GM13977 (cell line): Measurements from ENCODE around the gene PNPLA2.

Source experiments
- DNase-seq: peaks from one replicate; pipeline ENCODE4 v3.0.0; 2012; ENCODE audit warnings: low spot score
- in situ Hi-C: fragments of 300-500 bp; cut with MboI; formaldehyde crosslinking; loops from one replicate; pipeline ENCODE4 v1.12.0; 2022; ENCODE audit warnings: low sequenced_read_pairs, low pct_unique_long_range_greater_than_20kb, mixed read lengths, inconsistent platforms; ENCODE audit not compliant: unreplicated experiment
- TF ChIP-seq, protein P1 (sequence below): IDR thresholded peaks from 2 replicates; pipeline ENCODE4 v1.5.1; 2012; ENCODE audit warnings: mild to moderate bottlenecking, control low read depth; ENCODE audit not compliant: insufficient read depth; ENCODE audit errors: extremely low read depth, missing control alignments

Gene PNPLA2

DNA sequence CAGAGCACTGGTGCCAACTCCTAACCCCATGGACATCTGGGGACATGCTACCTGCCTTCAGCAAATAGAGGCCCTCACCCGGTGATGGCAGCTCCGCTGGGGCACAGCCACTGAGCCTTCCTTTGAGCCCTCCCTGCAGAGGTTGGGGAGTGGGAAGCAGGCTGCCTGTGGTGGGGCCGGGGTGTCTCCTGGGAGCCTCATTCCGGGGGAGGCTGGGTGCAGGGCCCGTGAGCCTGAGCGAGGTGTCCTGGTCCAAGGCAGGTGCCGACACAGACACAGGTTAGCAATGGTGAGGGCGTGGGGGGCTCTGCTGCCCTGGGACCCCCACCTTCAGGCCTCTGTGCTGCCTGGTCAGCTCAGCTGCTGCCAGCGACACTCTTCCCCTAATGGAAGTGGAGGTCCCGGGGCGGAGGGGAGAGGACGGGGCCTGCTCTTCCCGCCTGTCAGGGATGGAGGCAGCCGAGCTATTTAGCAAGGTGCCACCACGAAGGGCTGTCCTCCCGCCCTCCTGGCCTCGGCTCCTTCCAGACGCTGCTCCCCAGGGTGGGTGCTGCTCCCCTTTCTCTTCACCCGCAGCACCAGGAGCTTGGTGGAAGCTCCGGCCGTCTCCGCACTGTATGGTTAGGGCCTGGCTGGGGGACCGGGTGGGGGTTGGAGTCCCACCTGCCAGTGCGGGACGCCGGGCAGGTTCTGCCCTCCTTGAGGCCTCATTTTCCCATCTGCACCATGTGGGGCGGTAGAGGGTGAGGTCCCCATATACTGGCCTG lies 35.2 kb downstream of the PNPLA2 start:
- TF ChIP-seq, protein P1, sequence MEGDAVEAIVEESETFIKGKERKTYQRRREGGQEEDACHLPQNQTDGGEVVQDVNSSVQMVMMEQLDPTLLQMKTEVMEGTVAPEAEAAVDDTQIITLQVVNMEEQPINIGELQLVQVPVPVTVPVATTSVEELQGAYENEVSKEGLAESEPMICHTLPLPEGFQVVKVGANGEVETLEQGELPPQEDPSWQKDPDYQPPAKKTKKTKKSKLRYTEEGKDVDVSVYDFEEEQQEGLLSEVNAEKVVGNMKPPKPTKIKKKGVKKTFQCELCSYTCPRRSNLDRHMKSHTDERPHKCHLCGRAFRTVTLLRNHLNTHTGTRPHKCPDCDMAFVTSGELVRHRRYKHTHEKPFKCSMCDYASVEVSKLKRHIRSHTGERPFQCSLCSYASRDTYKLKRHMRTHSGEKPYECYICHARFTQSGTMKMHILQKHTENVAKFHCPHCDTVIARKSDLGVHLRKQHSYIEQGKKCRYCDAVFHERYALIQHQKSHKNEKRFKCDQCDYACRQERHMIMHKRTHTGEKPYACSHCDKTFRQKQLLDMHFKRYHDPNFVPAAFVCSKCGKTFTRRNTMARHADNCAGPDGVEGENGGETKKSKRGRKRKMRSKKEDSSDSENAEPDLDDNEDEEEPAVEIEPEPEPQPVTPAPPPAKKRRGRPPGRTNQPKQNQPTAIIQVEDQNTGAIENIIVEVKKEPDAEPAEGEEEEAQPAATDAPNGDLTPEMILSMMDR, result no peak
- DNase-seq, result no peak
- in situ Hi-C loops, result no loop called here

DNA sequence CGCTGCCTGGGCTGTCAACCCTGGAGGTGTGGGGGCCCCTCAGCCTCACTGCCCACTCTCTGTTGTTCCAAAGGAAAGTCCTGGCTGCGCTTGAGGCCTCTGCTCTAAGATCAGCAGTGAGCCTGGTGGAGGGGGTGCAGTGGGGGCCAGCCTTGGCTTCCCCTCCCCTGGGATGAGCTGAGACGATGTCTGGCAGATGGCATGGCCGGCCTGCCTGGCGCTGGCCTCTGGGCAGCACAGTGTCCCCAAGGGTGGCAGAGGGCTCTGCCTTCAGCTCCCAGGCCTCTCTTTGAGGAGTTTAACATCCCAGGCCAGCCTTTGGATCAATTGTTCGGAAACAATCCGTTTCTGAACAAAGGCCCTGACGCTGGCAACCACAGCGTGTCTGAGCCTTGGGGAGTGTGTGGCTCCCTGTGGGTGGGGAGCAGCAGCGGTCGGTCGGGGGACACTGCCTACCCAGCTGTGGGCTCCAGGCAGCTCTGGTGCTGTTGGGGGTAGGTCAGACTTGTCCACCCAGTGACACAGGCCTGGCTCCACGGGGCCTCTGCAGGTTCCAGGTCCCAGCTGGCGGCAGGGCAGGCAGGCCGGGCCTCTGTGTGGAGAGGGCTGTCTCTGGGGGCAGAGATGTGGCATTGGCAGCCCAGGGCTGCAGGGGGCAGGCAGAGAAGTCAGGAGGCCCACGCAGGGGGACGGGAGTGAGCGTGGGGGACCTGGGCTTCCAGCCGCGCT lies 36.1 kb downstream of the PNPLA2 start:
- no peak for DNase-seq
- in situ Hi-C loops, result no loop called here
- TF ChIP-seq, protein P1, result no peak

DNA sequence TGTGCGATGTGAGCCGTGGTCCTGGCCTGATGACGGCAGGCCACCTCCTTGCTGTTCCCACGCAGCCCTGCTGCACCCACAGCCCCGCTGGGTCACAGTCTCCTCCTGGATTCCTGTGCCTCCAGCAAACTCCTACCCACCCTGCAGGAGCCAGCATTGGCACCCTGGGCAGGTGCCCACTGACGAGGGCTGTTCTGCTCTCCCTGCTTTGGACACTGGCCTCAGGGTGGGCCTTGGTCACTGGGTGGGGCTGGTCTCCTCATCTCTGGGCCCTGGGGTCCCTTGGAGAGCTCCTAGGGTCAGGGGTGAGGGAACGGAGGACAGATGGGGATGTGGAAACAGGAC lies 36.6 kb downstream of the PNPLA2 start:
- in situ Hi-C loops, result no loop called here
- TF ChIP-seq, protein P1, result no peak
- no peak for DNase-seq

DNA sequence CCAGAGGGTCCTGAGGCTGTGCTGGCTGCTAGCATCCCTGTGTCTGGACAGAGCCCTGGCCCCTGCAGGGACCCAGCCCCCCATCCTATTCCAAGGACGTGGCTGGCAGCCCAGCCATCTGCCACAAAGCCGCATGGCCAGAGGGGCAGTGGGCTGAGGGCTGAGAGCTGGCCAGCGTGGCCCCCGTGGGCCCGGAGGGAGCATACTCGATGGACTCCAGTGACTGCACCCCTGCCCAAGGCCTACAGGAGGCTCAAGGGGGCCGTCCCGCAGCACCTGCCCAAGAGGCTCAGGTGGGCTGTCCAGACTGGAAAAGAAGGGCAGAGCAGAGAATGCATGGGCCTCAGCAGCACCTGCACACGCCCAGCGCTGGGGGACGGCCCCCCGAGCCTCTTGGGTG lies 37.1 kb downstream of the PNPLA2 start:
- in situ Hi-C loops, result no loop called here
- TF ChIP-seq, protein P1, result no peak

DNA sequence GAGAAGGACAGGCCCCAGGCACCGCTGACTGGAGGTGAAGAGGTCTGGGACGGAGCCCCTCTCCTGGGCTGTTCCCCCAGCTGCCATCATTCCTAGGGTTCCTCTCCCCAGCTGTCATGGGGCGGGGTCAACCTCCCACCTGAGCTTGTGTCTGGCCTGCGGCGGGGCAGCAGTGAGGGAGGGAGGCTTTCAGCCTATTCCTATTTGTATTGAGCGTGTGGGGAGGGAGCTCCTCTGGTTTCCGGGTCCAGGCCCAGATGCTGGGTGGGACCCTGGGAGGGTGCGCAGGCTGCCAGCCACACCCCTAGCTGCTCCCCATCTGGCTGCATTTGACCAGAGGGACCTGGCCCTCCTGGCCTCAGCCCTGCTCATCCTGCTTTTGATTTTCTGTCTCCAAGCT lies 37.7 kb downstream of the PNPLA2 start:
- TF ChIP-seq, protein P1, result no peak
- in situ Hi-C loops, result no loop called here
- no peak for DNase-seq

More for the DNA sequence above, 37.1 kb downstream of the PNPLA2 start:
- no peak for DNase-seq

DNA sequence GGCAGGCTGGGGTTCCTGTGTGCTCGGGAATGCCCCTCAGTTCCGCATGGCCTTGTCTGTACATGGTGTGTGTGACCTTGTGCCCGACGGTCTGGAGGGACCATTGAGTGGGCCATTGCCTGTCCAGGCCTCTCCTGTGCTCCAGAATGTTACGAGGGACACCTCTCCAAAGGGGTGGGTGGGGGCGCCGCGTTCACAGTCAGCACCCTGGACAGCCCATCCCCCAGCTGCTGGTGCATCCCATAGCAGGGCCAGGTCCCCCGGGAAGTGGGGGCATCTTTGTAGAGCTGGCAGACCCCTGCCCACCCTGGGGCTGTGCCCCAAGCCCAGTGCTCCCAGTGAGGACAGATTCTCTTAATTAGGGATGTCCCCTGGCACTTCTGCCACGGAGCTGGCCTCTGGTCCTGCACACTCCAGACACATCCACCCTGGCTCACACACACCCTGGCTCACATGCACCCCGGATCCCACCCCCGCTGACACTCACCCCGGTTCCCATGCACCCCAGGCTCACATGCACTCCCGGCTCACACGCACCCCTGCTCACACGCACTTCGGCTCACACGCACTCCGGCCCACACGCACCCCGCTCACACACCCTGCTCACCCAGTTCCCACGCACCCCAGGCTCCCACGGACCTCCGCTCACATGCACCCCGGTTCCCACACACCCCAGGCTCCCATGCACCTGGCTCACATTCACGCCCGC lies 39.5 kb downstream of the PNPLA2 start:
- TF ChIP-seq, protein P1, result no peak
- no peak for DNase-seq
- in situ Hi-C loops, result no loop called here
